ENCODE measurements around the gene OBI1.
A peak's percentile ranks its signal among the peaks of the same experiment; 100 is the strongest.

OBI1 gene, protein sequence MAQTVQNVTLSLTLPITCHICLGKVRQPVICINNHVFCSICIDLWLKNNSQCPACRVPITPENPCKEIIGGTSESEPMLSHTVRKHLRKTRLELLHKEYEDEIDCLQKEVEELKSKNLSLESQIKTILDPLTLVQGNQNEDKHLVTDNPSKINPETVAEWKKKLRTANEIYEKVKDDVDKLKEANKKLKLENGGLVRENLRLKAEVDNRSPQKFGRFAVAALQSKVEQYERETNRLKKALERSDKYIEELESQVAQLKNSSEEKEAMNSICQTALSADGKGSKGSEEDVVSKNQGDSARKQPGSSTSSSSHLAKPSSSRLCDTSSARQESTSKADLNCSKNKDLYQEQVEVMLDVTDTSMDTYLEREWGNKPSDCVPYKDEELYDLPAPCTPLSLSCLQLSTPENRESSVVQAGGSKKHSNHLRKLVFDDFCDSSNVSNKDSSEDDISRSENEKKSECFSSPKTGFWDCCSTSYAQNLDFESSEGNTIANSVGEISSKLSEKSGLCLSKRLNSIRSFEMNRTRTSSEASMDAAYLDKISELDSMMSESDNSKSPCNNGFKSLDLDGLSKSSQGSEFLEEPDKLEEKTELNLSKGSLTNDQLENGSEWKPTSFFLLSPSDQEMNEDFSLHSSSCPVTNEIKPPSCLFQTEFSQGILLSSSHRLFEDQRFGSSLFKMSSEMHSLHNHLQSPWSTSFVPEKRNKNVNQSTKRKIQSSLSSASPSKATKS

GRCh38 chr13:78658630-78659449, at the start of gene OBI1:
OBI1 (minus strand) TSS chr13:78659155; CDS start chr13:78659120, 35 bp downstream.
- DNase-seq, result peak; percentile 93

DNA sequence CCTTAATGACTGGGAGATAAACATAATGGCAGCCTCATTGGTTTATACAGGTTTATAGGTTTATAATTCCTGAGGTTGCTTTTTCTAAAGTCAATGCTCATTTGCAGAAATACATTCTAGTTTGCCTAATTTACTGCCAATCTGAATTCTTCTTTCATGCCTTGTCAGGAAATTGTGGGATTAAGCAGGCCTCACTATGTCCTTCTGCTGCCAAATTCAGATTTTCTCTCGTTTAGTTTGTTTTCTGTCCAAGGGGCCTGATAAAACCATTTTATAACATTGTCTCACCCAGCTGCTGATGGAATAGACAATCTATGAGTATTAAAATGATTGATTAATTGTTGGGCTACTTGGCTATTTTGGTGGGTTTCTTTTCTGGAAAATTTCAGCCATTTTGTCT, 42.4 kb upstream of the OBI1 start:
- DNase-seq, result no peak

DNA sequence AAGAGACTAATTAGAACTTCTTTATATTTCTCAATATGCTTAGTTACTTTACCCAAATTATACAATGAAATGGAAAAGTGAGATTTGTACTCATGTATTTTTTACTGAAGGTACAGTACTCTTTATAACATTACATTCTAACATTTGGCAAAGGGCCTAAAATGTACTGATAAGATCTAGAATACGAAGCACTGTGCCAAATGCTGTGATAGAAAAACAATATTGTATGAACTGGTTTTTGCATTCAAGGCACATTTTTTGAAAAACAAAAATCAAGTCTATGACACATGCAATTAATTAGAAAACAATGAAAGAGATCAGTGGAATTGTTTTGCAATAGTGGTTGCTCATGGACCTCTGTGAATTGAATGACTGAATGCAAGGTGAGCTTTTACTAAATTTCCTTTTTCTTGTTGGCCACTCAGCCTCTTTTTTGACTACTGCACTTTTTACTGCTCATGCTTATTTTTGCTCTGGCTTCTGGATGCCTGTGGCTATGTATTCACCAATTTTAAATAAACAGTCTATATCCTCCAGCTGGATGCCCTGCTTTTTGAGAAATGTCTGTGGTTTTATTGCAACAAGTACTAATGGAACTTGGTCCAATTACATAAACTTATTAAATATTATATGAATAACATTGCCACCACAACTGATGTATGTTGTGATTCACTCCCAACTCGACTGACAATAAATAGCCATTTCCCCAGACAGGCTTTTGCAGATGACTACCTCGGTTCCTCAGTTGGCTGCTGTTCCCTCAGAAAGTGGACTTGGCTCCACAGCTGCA, 41.4 kb upstream of the OBI1 start:
- DNase-seq, result no peak

GRCh38 chr13:78689011-78689410, 30.1 kb upstream of the OBI1 start:
- DNase-seq, result no peak

DNA sequence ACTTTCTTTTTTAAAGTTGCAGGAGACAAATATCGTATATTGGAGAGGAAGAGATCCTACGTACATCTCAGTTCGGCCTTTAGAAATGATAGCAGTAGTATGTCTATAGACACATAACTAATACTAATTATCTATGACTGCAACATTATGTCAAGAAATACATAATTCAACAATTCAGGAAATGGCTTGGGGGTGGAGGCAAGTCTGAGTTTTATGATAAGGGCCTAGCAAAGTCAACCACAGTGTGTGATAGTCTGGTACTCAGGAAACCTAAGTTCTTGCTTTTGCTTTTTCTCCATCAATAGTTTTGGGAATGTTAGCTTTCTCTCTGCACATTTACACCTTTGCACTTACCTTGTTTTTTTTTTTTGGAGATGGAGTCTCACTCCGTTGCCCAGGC, 27.5 kb upstream of the OBI1 start:
- DNase-seq, result no peak

DNA sequence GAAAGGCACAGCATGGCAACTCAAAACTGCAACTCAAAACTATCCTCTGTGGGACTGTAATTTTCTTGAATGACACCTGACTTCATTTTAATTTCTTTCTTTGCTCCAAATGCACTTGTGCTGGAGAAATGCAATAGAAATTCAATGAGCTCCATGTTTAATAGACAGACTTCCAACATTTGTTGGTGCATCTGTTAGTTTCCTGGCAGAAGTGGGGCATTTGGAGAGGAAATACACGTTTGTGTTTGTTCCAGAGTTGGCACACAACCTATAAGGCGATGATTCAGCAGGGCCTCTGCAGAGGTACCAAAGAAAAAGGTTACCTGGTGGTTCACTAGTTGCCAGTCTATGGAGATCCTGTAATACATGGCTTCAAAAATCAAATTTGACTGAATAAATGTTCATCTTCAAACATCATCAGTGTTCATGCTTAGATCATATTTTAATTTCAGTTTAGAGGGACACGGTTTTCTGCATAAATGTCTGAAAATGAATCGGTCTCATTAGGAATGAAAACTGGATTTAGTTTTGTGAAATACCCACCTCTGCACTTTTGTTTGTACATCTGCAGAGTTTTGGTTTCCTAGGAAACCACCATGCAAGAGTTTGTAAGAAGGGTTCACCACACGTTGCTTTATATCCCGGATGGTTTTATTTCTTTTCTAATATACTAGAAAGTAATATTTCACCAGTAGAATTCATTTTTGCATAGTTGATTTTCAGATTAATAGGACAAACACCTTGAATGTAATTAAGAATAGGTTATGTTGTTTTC, 21.8 kb upstream of the OBI1 start:
- peak; percentile 81 for DNase-seq

DNA sequence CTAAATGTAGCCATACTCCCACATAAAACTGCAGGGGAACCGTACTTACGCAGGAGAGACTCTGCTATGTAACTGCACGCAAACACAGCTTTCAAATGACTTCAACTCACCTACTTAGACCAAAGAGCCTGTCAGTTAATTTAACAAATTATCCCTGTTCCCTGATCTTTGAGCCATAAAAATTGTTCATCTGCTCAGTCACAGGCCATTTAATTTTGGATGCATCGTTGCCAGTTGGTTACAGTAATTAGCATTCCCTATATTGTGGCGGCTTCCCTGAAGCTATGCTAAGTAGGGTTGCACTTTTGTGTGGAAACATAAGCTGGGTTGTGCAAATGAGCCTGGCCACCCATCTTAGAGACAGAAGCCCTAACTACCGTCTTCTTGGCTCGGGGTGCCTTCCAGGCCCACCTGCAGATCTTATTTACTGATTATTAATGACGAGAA, 21.2 kb upstream of the OBI1 start:
- peak; percentile 99 for DNase-seq

GRCh38 chr13:78679329-78679728, 20.4 kb upstream of the OBI1 start:
- DNase-seq, result no peak

GRCh38 chr13:78675112-78675511, 16.2 kb upstream of the OBI1 start:
- no peak for DNase-seq

- DNase-seq, result no peak
Observed at GRCh38 chr13:78674638-78675037, 15.7 kb upstream of the OBI1 start.

DNA sequence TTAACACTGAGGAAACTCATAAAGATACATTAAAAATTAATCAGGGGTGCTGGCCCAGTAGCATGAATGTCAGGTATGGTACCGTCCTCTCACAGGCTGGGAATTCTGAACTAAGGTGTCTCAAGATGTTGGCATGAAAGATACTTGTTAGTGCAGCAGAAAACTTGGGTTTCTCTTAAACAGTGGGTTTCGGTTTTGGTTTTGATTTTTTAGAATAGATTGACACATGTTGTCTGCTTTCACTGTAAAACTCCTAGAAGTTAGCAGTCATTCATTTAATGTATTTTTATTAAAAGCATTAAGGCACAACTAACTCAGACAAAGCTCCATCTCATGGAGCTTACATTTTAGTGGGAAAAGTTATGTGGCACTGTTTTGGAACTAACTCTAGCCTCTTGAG, 3.5 kb upstream of the OBI1 start:
- DNase-seq, result no peak

GRCh38 chr13:78660495-78660857, 1.5 kb upstream of the OBI1 start:
- DNase-seq, result no peak

- DNase-seq, result no peak
Observed at GRCh38 chr13:78659732-78660494, 958 bp upstream of the OBI1 start.

DNA sequence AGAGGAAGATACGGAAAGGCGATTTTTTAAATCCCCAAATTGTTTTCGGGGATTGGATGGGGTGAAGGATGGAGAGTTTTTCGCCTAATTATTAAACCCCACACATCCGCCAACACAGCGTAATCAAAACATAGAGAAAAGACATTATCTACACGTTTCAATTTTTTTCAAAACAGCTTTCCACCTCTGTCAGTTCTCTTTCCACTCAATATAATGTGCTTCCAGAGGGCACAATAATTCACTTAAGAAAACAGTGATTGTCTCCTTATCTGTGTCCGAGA, 435 bp upstream of the OBI1 start:
- no peak for DNase-seq

GRCh38 chr13:78657699-78658629, 991 bp downstream of the OBI1 start:
- peak; percentile 88 for DNase-seq

GRCh38 chr13:78655906-78656305, 3.0 kb downstream of the OBI1 start:
- DNase-seq, result no peak

DNA sequence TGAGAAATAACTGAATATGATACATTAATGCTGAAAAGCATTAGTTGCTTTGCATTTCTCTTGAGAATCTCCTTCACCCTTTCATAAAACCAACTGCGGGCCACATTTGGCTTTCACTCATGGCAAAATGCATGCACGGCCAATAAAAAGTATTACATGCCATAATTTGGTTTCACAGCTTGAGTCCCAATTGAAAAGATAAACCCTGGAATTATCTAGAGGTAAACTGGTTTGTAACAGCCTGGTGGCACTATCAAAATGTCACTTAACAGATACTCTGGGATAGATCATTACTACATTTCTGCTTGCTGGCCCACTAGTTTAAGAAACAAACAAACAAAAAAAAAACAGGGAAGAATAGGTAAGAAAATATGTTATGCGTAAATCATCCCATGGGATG, 3.9 kb downstream of the OBI1 start:
- no peak for DNase-seq

DNA sequence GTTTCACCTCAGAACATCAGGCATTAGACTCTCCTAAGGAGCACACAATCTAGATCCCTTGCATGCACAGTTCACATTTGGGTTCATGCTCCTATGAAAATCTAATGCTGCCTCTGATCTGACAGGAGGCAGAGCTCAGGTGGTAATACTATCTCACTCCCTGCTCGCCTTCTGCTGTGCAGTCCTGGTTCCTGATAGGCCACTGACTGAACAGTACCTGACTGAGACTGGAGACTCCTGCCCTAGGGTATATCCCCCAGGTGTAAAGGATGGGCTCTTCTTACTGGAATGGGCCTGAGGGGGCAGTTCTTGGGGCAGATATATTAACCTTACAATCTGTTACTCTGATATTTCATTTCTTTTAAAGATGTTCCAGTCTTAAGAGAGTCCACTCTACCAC, 6.3 kb downstream of the OBI1 start:
- DNase-seq, result no peak

DNA sequence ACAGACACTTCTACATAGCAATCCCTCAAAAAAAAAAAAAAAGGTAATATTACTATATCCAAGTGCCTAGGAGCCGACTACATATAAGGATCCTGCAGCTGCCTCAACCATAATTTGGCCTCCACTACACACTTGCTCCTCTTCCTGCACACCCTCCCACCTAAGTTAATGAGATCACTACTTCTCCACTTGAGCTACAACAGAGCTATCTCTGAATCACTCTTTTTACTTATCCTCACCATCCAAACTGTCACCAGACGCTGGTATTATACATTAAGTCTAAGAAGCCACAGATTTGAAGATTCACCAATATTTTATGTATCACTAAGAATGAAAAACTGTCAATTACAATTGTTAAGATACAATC, 8.3 kb downstream of the OBI1 start:
- DNase-seq, result no peak

- no peak for DNase-seq
Observed at GRCh38 chr13:78649997-78650716, 8.8 kb downstream of the OBI1 start.

All from NCI-H526 treated with DMSO at 0.1 percent for 48 hours (cell line).